CD4-positive, alpha-beta T cell treated with Interleukin-4 for 1 hour (primary cell): Measurements from ENCODE around the gene KLHL40.
A peak's percentile ranks its signal among the peaks of the same experiment; 100 is the strongest.

ENCODE experiments used
- DNase-seq, 2 donors: peaks; one replicate each; pipeline ENCODE4 v3.0.0-alpha.2; 2020 to 2022

Gene KLHL40

GRCh38 chr3:42685363-42685881 is at the start of gene KLHL40:
TSS of gene KLHL40 (plus strand) at chr3:42685537. CDS start at chr3:42685619, 82 bp downstream.
- DNase-seq: no peak

- DNase-seq: no peak
Measured at GRCh38 chr3:42637001-42637400, 48.3 kb upstream of the KLHL40 start.

- peak in 1 of 2 donors; percentile 75 for DNase-seq
Measured at GRCh38 chr3:42638339-42638842, 46.9 kb upstream of the KLHL40 start.

GRCh38 chr3:42639192-42639591 is 46.1 kb upstream of the KLHL40 start:
- peak in 1 of 2 donors; percentile 15 for DNase-seq

GRCh38 chr3:42640129-42640528 is 45.2 kb upstream of the KLHL40 start:
- DNase-seq: no peak

GRCh38 chr3:42640771-42641370 is 44.5 kb upstream of the KLHL40 start:
- no peak for DNase-seq

- DNase-seq: no peak
Measured at GRCh38 chr3:42647821-42648459, 37.4 kb upstream of the KLHL40 start.

GRCh38 chr3:42649006-42649405 is 36.3 kb upstream of the KLHL40 start:
- no peak for DNase-seq

GRCh38 chr3:42649783-42650182 is 35.6 kb upstream of the KLHL40 start:
- no peak for DNase-seq

- no peak for DNase-seq
Measured at GRCh38 chr3:42651248-42652091, 33.9 kb upstream of the KLHL40 start.

- no peak for DNase-seq
Measured at GRCh38 chr3:42652251-42652610, 33.1 kb upstream of the KLHL40 start.

- DNase-seq: peak in 1 of 2 donors; percentile 54
Measured at GRCh38 chr3:42652611-42653302, 32.6 kb upstream of the KLHL40 start.

- DNase-seq: no peak
Measured at GRCh38 chr3:42653303-42653559, 32.1 kb upstream of the KLHL40 start.

GRCh38 chr3:42653560-42654330 is 31.6 kb upstream of the KLHL40 start, which contains the start of gene ZBTB47:
TSS of gene ZBTB47 (plus strand) at chr3:42653697. CDS start at chr3:42658356, 4,659 bp downstream.
- no peak for DNase-seq

- no peak for DNase-seq
Measured at GRCh38 chr3:42654331-42655201, 30.8 kb upstream of the KLHL40 start.

GRCh38 chr3:42655331-42655888 is 29.9 kb upstream of the KLHL40 start:
- no peak for DNase-seq

GRCh38 chr3:42655980-42656679 is 29.2 kb upstream of the KLHL40 start:
- DNase-seq: no peak

GRCh38 chr3:42656680-42657610 is 28.4 kb upstream of the KLHL40 start:
- DNase-seq: no peak

GRCh38 chr3:42657675-42658074 is 27.7 kb upstream of the KLHL40 start:
- no peak for DNase-seq
